OCI-LY3 (cell line): ENCODE results near the gene DNAJC1.

Experiments
- EZH2phosphoT487 ChIP-seq: fragments of 200-600 bp; shearing (Covaris generic); IDR thresholded peaks from 2 replicates; pipeline ENCODE4 v1.6.1; 2018; ENCODE audit warnings: antibody characterized with exemption, mixed run types, low read depth
- TF ChIP-seq, protein P1 (sequence below): fragments of 200-600, 300-600 bp; sonication (generic); IDR thresholded peaks from 2 replicates; pipeline ENCODE4 v1.5.1; 2014; ENCODE audit warnings: antibody characterized with exemption, low read length, low read depth

DNA sequence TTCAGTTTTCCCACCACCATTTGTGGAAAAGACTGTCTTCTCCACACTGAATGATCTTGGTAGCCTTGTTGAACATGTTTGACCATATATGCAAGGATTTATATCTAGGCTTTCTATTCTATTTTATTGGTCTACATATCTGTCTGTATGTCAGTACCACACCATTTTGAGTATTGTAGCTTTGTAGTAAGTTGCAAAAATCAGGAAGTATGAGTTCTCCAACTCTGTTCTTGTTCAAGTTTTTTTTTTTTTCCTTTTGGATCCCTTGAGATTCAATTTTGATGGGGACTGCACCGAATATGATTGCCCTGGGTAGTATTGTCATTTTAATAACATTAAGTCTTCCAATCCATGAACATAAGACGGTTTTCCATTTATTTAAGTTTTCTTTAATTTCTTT lies 176.8 kb downstream of the DNAJC1 start:
- TF ChIP-seq, protein P1, sequence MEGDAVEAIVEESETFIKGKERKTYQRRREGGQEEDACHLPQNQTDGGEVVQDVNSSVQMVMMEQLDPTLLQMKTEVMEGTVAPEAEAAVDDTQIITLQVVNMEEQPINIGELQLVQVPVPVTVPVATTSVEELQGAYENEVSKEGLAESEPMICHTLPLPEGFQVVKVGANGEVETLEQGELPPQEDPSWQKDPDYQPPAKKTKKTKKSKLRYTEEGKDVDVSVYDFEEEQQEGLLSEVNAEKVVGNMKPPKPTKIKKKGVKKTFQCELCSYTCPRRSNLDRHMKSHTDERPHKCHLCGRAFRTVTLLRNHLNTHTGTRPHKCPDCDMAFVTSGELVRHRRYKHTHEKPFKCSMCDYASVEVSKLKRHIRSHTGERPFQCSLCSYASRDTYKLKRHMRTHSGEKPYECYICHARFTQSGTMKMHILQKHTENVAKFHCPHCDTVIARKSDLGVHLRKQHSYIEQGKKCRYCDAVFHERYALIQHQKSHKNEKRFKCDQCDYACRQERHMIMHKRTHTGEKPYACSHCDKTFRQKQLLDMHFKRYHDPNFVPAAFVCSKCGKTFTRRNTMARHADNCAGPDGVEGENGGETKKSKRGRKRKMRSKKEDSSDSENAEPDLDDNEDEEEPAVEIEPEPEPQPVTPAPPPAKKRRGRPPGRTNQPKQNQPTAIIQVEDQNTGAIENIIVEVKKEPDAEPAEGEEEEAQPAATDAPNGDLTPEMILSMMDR = no peak
- no peak for TF ChIP-seq EZH2phosphoT487
